Activated CD4-positive, alpha-beta T cell treated with anti-CD3 and anti-CD28 coated beads, Interleukin-2, amount 50 U/mL, for 16 hours (primary cell): ENCODE results near the gene CDCA4.
A peak's percentile ranks its signal among the peaks of the same experiment; 100 is the strongest.
"Not testable (repeated sequence)": the region's sequence is repeated elsewhere in the genome, so short reads cannot be mapped to it uniquely, and the experiment has no call there.

Source experiments
- DNase-seq: peaks from one replicate; pipeline ENCODE4 v3.0.0-alpha.2; 2020

The CDCA4 gene

DNA sequence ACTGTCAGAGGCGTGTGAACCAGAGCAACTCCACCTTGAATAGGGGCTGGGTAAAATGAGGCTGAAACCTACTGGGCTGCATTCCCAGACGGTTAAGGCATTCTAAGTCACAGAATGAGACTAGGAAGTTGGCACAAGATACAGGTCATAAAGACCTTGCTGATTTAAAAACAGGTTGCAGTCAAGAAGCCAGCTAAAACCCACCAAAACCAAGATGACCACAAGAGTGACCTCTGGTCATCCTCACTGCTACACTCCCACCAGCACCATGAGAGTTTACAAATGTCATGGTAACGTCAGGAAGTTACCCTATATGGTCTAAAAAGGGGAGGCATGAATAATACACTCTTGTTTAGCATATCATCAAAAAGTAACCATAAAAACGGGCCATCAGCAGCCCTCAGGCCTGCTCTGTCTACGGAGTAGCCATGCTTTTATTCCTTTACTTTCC is 11.6 kb upstream of the CDCA4 start:
- not testable (repeated sequence) for DNase-seq

GRCh38 chr14:105030836-105031396 is 10.0 kb upstream of the CDCA4 start:
- no peak for DNase-seq

DNA sequence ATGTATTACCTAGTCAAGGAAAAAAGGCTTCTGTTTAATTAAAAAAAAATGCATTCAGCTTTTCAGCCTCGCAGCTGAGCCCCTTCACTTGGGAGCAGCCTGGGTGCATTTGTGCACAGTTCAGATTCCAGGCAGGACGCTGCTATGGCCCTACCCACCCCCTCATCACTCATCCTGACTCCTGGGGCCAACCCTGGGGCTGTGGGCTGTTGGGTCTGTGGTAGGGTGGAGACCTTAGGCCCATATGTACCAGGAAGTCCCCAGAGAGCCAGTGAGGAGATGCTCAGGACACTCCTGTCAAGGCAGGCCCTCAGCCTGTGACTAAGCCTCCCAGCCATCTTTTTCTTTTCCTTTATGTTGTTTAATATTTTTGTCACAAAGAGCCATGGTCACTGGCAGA is 9.3 kb upstream of the CDCA4 start:
- DNase-seq, result no peak

DNA sequence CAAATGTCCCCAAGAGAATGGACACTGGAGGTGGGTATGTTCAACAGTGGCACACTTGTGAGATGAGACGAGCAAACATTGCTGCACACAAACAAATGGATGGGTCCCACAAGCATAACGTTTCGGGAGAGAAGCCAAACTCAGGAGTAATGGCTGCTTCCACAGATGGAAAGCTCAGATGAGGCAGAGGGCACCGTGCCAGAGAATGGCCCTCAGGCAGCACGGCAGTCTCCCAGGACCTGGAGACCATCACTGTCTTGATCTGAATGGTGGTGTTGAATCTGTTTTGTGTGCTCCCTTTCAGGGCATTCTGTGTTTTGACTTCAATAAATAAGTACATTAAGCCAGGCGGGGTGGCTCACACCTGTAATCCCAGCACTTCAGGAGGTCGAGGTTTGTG is 8.5 kb upstream of the CDCA4 start:
- DNase-seq, result no peak

GRCh38 chr14:105028251-105028927 is 7.5 kb upstream of the CDCA4 start:
- no peak for DNase-seq

- DNase-seq, result not testable (repeated sequence)
Observed at GRCh38 chr14:105027718-105028117, 6.8 kb upstream of the CDCA4 start.

- DNase-seq, result peak; percentile 35
Observed at GRCh38 chr14:105026802-105027563, 6.1 kb upstream of the CDCA4 start.

DNA sequence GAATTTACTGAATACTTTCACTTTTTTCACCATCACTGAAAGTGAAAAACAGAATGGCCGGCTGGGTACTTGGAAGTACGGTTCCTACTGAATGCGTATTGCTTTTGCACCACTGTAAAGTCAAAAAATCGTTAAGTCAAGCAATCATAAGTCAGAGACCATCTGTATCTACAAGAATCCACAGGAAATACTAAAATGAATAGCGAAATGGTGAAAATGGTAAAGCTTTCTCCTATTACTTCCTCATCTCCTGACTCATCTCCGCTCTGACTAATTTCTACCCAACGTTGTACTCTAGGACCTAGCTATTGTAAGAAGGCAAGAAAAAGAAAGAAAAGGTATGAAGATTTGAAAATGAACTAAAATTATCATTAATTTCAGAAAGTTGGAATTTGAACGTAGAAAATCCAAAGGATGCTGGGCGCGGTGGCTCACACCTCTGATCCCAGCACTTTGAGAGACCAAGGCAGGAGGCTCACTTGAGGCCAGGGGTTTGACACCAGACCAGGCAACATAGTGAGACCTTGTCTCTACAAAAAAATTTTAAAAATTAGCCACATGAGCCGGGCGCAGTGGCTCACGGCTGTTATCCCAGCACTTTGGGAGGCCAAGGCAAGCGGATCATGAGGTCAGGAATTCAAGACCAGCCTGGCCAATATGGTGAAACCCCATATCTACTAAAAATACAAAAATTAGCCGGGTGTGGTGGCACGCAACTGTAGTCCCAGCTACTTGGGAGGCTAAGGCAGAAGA is 5.3 kb upstream of the CDCA4 start:
- DNase-seq, result peak; percentile 92

DNA sequence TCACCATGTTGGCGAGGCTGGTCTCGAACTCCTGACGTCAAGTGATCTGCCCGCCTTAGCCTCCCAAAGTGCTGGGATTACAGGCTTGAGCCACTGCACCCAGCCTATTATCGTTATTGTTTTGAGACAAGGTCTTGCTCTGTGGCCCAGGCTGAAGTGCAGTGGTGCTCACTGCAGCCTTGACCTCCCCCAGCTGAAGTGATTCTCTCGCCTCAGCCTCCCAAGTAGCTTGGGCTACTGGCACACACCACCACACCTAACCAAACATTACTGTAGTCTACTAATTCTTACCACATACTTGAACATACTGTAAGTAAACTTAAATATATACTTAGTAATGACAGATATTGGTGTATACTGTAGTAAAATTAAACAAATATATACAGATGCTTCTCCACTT is 4.5 kb upstream of the CDCA4 start:
- DNase-seq, result no peak

DNA sequence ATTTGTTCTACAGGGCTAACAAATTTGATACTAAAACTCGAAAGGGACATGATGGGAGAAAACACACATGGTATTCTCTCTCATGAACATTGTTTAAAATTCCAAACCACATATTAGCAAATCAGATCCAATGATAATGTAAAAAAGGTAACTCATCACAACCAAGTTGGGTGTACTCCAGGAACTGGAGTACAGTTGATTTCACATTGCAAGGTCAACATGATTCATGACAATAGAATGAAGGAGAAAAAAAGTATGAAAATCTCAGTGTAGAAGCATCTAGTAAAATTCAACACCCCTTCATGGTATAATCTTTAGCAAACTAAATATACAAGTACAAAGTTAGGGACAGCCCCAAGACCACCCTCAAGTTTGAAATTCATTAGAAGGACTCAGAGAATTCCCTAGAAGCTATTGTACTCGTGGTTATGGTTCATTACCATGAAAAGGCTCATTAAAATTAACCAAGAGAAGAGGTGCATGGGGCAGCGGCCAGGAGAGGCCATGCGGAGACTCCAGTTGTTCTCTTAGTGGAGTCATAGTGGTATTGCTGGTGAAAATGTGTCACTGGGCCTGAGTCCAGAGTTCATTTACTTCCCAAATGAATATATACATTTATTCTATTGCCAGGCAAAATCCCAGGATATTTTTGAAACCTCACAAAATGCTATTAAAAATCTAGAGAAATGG is 3.1 kb upstream of the CDCA4 start:
- DNase-seq, result no peak

DNA sequence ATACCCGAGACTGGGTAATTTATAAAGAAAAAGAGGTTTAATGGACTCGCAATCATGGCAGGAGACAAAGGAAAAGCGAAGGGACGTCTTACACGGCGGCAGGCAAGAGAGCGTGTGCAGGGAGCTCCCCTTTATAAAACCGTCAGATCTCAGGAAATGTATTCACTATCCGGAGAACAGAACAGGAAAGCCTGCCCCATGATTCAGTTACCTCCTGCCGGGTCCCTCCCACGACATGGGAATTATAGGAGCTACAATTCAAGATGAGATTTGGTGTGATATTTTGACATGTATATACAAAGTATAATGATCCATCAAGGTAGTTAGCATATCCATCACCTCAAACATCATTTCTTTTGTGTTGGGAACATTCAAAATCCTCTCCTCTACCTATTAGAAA is 2.3 kb upstream of the CDCA4 start:
- DNase-seq, result no peak

- DNase-seq, result no peak
Observed at GRCh38 chr14:105022276-105022670, 1.4 kb upstream of the CDCA4 start.

GRCh38 chr14:105021656-105022275 is 883 bp upstream of the CDCA4 start:
- peak; percentile 43 for DNase-seq

GRCh38 chr14:105019861-105020814 is 745 bp downstream of the CDCA4 start:
- peak; percentile 51 for DNase-seq

DNA sequence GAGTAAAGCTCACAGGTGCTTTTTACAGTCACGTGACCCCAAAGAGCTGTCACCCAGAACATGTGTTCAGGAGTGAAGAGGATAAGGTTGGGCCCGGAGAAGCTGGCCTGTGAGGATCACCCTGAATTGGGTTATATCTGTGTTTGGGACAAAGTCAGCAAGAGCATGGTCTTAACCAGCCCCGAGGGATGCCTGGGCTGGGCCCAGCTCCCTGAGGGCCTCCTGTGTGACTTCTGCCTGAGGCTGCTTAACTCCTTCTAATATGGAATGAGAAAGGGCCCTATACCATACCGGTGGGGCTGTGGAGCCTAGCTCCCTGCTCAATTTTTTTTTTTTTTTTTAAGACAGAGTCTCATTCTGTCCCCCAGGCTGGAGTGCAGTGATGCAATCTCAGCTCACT is 2.5 kb downstream of the CDCA4 start:
- no peak for DNase-seq

- no peak for DNase-seq
Observed at GRCh38 chr14:105015905-105016304, 5.0 kb downstream of the CDCA4 start.

DNA sequence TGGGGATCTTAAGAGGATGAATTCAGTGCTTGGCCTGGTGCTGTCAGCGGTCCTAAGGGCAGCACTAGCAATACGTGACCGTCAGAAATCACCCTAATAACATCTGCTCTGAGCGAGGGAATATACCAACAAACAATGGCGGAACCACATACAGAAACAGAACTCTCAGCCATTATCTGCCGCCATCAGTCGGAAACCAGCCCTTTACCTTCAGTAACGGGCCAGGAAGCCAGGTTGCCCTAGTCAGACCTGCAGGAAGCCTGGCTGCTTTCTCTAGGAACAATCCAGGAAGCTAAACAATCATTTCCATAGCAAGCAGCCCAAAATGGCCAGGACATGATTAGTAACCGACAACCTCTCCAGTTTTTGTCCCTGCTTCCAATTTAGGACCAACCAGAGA is 5.6 kb downstream of the CDCA4 start:
- no peak for DNase-seq

- DNase-seq, result no peak
Observed at GRCh38 chr14:105014631-105015030, 6.3 kb downstream of the CDCA4 start.

- DNase-seq, result no peak
Observed at GRCh38 chr14:105014032-105014431, 6.9 kb downstream of the CDCA4 start.

DNA sequence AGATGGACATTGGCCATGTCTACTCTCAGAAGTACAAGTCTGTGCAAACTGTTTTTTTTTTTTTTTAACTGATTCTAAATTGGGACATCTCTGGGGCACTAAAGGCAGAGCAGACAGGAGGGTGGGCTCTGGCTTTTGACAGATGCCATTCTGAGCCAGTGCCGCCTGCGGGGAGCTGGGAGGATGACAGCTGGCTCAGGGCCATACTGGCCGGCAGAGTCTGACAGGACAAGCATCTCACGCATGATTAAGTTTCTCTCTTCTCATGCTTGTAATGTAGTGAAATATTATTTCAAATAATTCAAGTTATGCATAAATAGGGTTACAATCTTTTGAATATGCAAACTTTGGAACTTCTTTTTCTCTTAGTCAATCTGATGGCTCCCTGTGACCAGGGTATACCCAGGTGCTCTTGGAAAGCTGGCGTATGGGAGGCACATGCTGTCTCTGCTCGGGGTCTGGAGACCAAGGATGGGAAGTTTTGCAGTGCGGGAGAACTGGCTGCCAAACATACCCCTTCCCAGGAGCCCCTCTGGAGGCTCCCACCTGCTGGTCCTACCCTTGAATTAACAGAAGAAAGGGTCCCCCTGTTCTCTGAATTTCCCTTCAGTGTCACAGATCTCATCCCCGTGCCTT is 7.6 kb downstream of the CDCA4 start:
- no peak for DNase-seq
